ENCODE measurements around the gene NRARP.

DNA sequence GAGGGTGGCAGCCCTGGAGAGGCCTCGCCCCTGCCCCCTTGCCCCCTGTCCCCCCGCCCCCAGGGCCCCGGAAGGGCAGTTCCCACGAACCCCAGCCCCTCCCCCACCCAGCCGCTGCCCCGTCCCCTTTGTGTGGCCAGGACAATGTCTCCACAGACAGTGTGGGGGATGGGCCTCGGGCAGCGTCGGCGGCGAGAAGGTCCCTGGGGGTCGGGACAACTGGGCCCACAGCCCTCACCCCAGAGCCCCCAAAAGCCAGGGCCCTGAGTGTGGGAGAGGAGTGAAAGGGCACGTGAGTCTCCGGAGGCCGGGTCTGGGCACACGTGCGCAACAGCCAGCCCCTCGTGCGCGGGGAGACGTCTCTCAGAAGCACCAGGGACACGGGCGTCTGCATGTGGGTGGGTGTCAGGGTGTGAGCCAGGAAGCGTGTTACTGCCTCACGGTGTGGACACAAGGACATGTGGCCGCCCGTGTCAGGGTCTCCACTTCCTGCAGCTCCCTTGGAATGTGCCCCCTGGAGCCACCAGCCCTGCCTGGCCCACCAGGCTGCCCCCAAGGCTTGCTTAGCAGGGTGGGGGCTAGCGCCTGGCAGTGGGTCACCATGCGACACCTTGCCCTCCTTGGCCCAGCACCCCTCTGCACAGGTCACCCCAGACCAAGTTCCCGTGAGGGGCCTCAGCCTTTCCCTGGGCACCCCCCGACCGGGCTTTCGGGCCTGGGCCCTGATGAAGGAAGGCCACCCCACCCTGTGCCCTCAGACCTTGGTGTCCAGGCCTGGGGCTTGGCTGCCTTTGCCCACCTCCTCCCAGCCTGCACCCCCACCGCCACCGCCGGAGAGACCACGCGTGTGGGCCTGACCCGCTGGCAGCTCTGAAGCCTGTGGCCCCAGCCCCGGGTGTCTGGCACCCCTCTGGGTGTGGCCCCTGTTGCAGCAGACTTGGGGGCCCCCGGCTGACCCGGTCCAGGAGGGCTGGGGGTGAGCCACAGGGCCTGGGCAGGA, 12.8 kb upstream of the NRARP start:
- TF ChIP-seq, protein P1, sequence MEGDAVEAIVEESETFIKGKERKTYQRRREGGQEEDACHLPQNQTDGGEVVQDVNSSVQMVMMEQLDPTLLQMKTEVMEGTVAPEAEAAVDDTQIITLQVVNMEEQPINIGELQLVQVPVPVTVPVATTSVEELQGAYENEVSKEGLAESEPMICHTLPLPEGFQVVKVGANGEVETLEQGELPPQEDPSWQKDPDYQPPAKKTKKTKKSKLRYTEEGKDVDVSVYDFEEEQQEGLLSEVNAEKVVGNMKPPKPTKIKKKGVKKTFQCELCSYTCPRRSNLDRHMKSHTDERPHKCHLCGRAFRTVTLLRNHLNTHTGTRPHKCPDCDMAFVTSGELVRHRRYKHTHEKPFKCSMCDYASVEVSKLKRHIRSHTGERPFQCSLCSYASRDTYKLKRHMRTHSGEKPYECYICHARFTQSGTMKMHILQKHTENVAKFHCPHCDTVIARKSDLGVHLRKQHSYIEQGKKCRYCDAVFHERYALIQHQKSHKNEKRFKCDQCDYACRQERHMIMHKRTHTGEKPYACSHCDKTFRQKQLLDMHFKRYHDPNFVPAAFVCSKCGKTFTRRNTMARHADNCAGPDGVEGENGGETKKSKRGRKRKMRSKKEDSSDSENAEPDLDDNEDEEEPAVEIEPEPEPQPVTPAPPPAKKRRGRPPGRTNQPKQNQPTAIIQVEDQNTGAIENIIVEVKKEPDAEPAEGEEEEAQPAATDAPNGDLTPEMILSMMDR (IDR thresholded peaks at IDR 0.05): no peak
- TF ChIP-seq POLR2A (IDR thresholded peaks at IDR 0.05) (no peak), EP300 (IDR thresholded peaks at IDR 0.05) (no peak)

All from upper lobe of left lung (tissue), 4 donors.